GM12878 (cell line): ENCODE measurements around the gene SPRR2G. TPM values are rescaled to one million over a fixed set of nuclear protein-coding genes. Genes with fewer than 3 reads are reported as not detected.
"Not testable (repeated sequence)": the region's sequence is repeated elsewhere in the genome, so short reads cannot be mapped to it uniquely, and the experiment has no call there.

Experiments
- ATAC-seq: fragments of 200-7000 bp; cut with Tn5 transposase; 3 replicates; pipeline ENCODE4 v1.9.1; 2020; ENCODE audit warnings: mild to moderate bottlenecking, moderate library complexity
- BruUV-seq: library from RNA; stranded (reverse); fragments of 400-500 nt; replicated peaks from 2 replicates; lab custom pipeline; 2021; lab: Mats Ljungman, UMichigan
- CTCF ChIA-PET: fragments of 300-600 bp; sonication (Branson Sonifier 250); formaldehyde crosslinking; extraction: SDS; loops from one replicate; lab custom pipeline; 2021; ENCODE audit warnings: inconsistent platforms; lab: Yijun Ruan, JAX
- POLR2A ChIA-PET: fragments of 350-600 bp; formaldehyde crosslinking; extraction: SDS; loops from one replicate; lab custom pipeline; 2021; ENCODE audit warnings: inconsistent platforms; lab: Charles Lee
- RAD21 ChIA-PET: fragments of 300-600 bp; sonication (Branson Sonifier 250); formaldehyde crosslinking; loops from one replicate; lab custom pipeline; 2023; ENCODE audit warnings: antibody characterized with exemption; ENCODE audit not compliant: unreplicated experiment; lab: Charles Lee
- SMC1A ChIA-PET: fragments of 300-600 bp; sonication (Branson Sonifier 250); formaldehyde crosslinking; loops from one replicate; lab custom pipeline; 2023; ENCODE audit not compliant: unreplicated experiment, uncharacterized antibody; lab: Charles Lee
- DNase-seq: peaks from one replicate; pipeline ENCODE4 v3.0.0-alpha.2; 2011; ENCODE audit warnings: low read depth, low spot score
- FAIRE-seq: peaks from 3 replicates; lab custom pipeline; 2011; peaks lifted over from hg19 to GRCh38; lab: Jason Lieb, UNC
- H2AFZ ChIP-seq: 2 replicates; pipeline ENCODE4 v1.6.0; 2011; ENCODE audit warnings: low read depth, low read length, control low read depth; ENCODE audit not compliant: control insufficient read depth
- H3K27ac ChIP-seq: 2 replicates; pipeline ENCODE4 v1.5.1; 2011; ENCODE audit warnings: control low read depth; ENCODE audit not compliant: control insufficient read depth, insufficient read depth
- H3K27me3 ChIP-seq, 2 experiments: replicated peaks in 1 of 2; 2 replicates each; pipeline versions ENCODE4 v1.6.0 to v1.6.1; 2011; ENCODE audit warnings: low read length in 1 of 2; ENCODE audit not compliant: control insufficient read depth in 2 of 2, insufficient read depth in 2 of 2
- H3K36me3 ChIP-seq, 2 experiments: 2 replicates each; pipeline ENCODE4 v1.5.1; 2011; ENCODE audit warnings: low read length in 1 of 2; ENCODE audit not compliant: control insufficient read depth in 2 of 2, insufficient read depth in 2 of 2
- H3K4me1 ChIP-seq: 2 replicates; pipeline ENCODE4 v1.6.1; 2011; ENCODE audit warnings: mild to moderate bottlenecking, low read length, moderate library complexity, mixed read lengths; ENCODE audit not compliant: control insufficient read depth, insufficient read depth
- H3K4me2 ChIP-seq: 2 replicates; pipeline ENCODE4 v1.6.0; 2011; ENCODE audit warnings: control low read depth; ENCODE audit not compliant: control insufficient read depth, insufficient read depth
- H3K4me3 ChIP-seq: fragments of 200-600 bp; sonication (generic); 2 replicates; pipeline ENCODE4 v1.5.1; 2016
- H3K79me2 ChIP-seq: 2 replicates; pipeline ENCODE4 v1.6.0; 2011; ENCODE audit warnings: low read length; ENCODE audit not compliant: control insufficient read depth, insufficient read depth
- H3K9ac ChIP-seq: 2 replicates; pipeline ENCODE4 v1.8.0; 2011; ENCODE audit warnings: low read length, control low read depth, mixed read lengths; ENCODE audit not compliant: control insufficient read depth, insufficient read depth
- H3K9me3 ChIP-seq: replicated peaks from 3 replicates; pipeline ENCODE4 v1.5.1; 2011; ENCODE audit warnings: mild to moderate bottlenecking, low read length; ENCODE audit not compliant: control insufficient read depth, insufficient read depth
- H4K20me1 ChIP-seq: 2 replicates; pipeline ENCODE4 v1.6.0; 2011; ENCODE audit not compliant: control insufficient read depth, insufficient read depth
- ASH2L ChIP-seq: fragments of 300-600, 200-600 bp; sonication (generic); IDR thresholded peaks from 2 replicates; pipeline ENCODE4 v1.6.1; 2017; ENCODE audit warnings: low read depth, mild to moderate bottlenecking, borderline replicate concordance
- FOS ChIP-seq: IDR thresholded peaks from 3 replicates; pipeline ENCODE4 v1.6.1; 2011; ENCODE audit warnings: borderline replicate concordance; ENCODE audit not compliant: insufficient read length; ENCODE audit errors: extremely low read depth
- HDAC2 ChIP-seq: fragments of 200-600 bp; sonication (generic); IDR thresholded peaks from 2 replicates; pipeline ENCODE4 v1.6.1; 2017
- HDGF ChIP-seq: fragments of 450-650 bp; IDR thresholded peaks from 2 replicates; pipeline ENCODE4 v1.6.1; 2016; ENCODE audit warnings: antibody characterized with exemption
- POU2F2 ChIP-seq: IDR thresholded peaks from 3 replicates; pipeline ENCODE4 v1.6.1; 2011; ENCODE audit warnings: low read depth, mild to moderate bottlenecking, low read length, borderline replicate concordance
- RFX5 ChIP-seq: IDR thresholded peaks from 2 replicates; pipeline ENCODE4 v1.6.1; 2011; ENCODE audit warnings: low read depth, low read length, improper control_type of control experiment
- STAT3 ChIP-seq: IDR thresholded peaks from 2 replicates; pipeline ENCODE4 v1.6.1; 2011; ENCODE audit warnings: low read depth, low read length, improper control_type of control experiment
- TCF7 ChIP-seq: IDR thresholded peaks from 2 replicates; pipeline ENCODE4 v1.6.1; 2014; ENCODE audit warnings: antibody characterized with exemption, borderline replicate concordance
- WGBS: methylation state at CpG from one replicate; pipeline ENCODE4 v1.1.6; 2016; ENCODE audit warnings: low lambda C conversion rate; ENCODE audit not compliant: insufficient replicate concordance, insufficient coverage; ENCODE audit errors: missing lambda C conversion rate; 5-methylcytosine and 5-hydroxymethylcytosine counted together
- in situ Hi-C: fragments of 300-500 bp; cut with MboI; formaldehyde crosslinking; loops from 9 replicates; pipeline ENCODE4 v1.14.3; 2018; ENCODE audit warnings: mixed read lengths
- intact Hi-C: fragments of 100-400 bp; cut with micrococcal nuclease; formaldehyde crosslinking; loops from one replicate; pipeline ENCODE4 v1.14.2; 2022; ENCODE audit not compliant: unreplicated experiment
- polyA plus RNA-seq, 11 experiments: library from polyadenylated mRNA; depleted of rRNA in 4 of 11; unstranded in 6 of 11; stranded (reverse) in 5 of 11; fragments of >200 nt; fragmentation: Nextera tagmentation in 4 of 11; fragmentation: Illumina TruSeq in 1 of 11; extraction: Ambion mirVana in 4 of 11; extraction: Trizol in 1 of 11; gene quantifications; 1 replicate in 1 of 11; 2 replicates in 10 of 11; pipeline versions ENCODE4 v1.2.1 to v1.2.3, GENCODE V29; 2011 to 2016; ENCODE audit warnings: inconsistent platforms in 2 of 11, missing spikeins in 2 of 11, low read depth in 1 of 11
- total RNA-seq, 4 experiments: library from RNA; depleted of rRNA in 3 of 4; stranded (reverse); fragments of >200 nt in 3 of 4; fragmentation: Illumina TruSeq in 1 of 4; extraction: Trizol in 1 of 4; gene quantifications; 2 replicates each; pipeline versions ENCODE4 v1.2.1 to v1.2.3, GENCODE V29; 2013 to 2021
- TF ChIP-seq, protein P1 (sequence below): fragments of 450-650 bp; IDR thresholded peaks from 2 replicates; pipeline ENCODE4 v1.6.1; 2017; ENCODE audit warnings: mild to moderate bottlenecking, moderate library complexity

SPRR2G gene
- total and polyA plus RNA-seq, 10 of the 15 experiments (the other 5 are each of a cell fraction or from before 2014, with no cell fraction given): 0.18 TPM; not detected in 9

DNA sequence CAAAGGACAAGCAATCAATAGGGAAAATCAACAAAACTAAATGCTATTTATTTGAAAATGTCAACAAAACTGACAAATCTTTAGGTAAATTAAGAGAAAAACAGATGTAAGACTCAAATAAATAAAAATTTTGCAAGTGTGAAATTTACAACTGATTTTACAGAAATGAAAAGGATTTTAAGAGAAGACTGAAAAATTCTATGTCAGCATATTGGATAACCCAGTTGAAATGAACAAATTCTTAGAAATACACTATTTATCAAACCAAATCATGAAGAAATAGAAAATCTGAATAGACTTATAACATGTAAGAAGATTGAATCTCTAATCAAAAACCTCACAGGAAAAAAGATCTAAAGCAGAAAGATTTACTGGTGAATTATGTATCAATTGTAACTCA is 29.7 kb downstream of the SPRR2G start (continued):
- TF ChIP-seq FOS (no peak), POU2F2 (no peak), STAT3 (no peak)
- TF ChIP-seq, all 136 proteins: peak for 0

DNA sequence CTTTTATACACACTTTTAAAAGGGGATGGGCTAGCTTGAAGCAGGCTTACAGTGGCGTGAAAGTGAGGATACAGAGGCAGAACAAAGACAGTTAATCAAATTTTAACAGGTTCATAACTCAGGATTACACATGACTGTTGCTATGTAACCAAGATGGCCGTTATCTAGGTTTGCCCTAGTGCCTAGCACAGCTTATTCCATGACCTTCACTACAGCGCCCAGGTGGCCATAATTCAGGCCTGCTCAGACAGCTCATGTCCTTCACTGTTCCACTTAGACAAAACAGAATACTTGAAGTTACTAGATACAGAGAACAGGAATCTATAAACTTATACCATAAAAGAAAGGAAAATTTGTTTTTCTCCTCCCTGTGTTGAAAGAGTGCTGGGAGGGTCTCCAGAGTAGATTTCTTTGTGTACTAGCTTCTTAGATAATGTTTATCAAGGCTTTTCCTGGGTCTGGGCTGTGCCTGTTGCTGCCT is 31.2 kb downstream of the SPRR2G start:
- no peaks in the 10 kb centered on the region for H3K79me2 ChIP-seq
- ChIA-PET CTCF (interaction anchor here (0.7 to 1.1 kb wide), 3 partner anchors 20 to 158 kb away, joined by 3 read pairs; no protein-coding TSS in a partner anchor), RAD21 (interaction anchor here (1.0 kb wide), 1 partner anchor 12 kb away, joined by 3 read pairs; no protein-coding TSS in a partner anchor), SMC1A (interaction anchor here (1.0 to 1.4 kb wide), 4 partner anchors 25 to 75 kb away, joined by 3 to 4 read pairs (median 3); no protein-coding TSS in a partner anchor), POLR2A (no interaction called here)
- H3K36me3 ChIP-seq: no peaks in the 10 kb centered on the region
- H3K9me3 ChIP-seq: no peaks in the 10 kb centered on the region; the same call in 2 of the 3 replicates
- in situ Hi-C loops (no loop called here), intact Hi-C loops (no loop called here)
- TF ChIP-seq, protein P1, sequence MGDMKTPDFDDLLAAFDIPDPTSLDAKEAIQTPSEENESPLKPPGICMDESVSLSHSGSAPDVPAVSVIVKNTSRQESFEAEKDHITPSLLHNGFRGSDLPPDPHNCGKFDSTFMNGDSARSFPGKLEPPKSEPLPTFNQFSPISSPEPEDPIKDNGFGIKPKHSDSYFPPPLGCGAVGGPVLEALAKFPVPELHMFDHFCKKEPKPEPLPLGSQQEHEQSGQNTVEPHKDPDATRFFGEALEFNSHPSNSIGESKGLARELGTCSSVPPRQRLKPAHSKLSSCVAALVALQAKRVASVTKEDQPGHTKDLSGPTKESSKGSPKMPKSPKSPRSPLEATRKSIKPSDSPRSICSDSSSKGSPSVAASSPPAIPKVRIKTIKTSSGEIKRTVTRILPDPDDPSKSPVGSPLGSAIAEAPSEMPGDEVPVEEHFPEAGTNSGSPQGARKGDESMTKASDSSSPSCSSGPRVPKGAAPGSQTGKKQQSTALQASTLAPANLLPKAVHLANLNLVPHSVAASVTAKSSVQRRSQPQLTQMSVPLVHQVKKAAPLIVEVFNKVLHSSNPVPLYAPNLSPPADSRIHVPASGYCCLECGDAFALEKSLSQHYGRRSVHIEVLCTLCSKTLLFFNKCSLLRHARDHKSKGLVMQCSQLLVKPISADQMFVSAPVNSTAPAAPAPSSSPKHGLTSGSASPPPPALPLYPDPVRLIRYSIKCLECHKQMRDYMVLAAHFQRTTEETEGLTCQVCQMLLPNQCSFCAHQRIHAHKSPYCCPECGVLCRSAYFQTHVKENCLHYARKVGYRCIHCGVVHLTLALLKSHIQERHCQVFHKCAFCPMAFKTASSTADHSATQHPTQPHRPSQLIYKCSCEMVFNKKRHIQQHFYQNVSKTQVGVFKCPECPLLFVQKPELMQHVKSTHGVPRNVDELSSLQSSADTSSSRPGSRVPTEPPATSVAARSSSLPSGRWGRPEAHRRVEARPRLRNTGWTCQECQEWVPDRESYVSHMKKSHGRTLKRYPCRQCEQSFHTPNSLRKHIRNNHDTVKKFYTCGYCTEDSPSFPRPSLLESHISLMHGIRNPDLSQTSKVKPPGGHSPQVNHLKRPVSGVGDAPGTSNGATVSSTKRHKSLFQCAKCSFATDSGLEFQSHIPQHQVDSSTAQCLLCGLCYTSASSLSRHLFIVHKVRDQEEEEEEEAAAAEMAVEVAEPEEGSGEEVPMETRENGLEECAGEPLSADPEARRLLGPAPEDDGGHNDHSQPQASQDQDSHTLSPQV: no peak
- TF ChIP-seq ASH2L: no peak
- no peak for TF ChIP-seq RFX5
- no peak for TF ChIP-seq HDAC2
- no peak for TF ChIP-seq TCF7
- TF ChIP-seq HDGF: no peak
- H3K4me1 ChIP-seq: no peaks in the 10 kb centered on the region
- no TSS peak for BruUV-seq
- no peaks in the 10 kb centered on the region for H3K27me3 ChIP-seq
- ATAC-seq: no peak
- H2AFZ ChIP-seq: no peak overlapping the region
- H4K20me1 ChIP-seq: no peaks in the 10 kb centered on the region
- no peak overlapping the region for H3K4me2 ChIP-seq
- H3K9ac ChIP-seq: no peak overlapping the region
- peak; percentile 64 for FAIRE-seq
- H3K27ac ChIP-seq: no peak overlapping the region
- H3K4me3 ChIP-seq: no peak overlapping the region
- DNase-seq: no peak
- 2% methylated on average over 3 of the region's 3 CpGs for WGBS

DNA sequence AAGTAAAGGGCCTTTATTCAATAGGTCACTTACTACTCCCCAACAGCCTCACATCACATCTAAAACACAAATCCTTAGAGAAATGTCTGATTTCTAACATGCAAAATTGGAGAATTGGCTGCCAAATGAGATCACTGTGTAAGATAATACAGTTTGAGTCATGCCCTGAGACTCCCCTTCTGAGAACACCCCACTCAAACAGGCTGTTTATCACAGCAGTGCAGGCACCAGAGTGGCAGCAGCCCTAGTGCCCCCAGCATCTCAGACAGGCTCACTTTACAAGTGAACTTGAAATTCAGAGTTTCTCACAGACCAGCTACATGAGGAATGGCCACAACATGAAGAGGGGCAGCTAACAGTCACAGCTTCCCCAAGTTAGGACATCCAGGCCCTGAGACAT is 35.4 kb downstream of the SPRR2G start:
- H3K27me3 ChIP-seq, H3K4me3 ChIP-seq, H3K9me3 ChIP-seq, BruUV-seq, DNase-seq, H4K20me1 ChIP-seq, H3K4me1 ChIP-seq, ATAC-seq, H3K4me2 ChIP-seq, H2AFZ ChIP-seq, intact Hi-C loops, CTCF ChIA-PET, RAD21 ChIA-PET, in situ Hi-C loops, FAIRE-seq, H3K36me3 ChIP-seq, H3K27ac ChIP-seq, H3K79me2 ChIP-seq, H3K9ac ChIP-seq: not testable (repeated sequence)
- POLR2A ChIA-PET: interaction anchor here (0.6 to 1.1 kb wide), 2 partner anchors 14 to 447 kb away, joined by 3 read pairs; no protein-coding TSS in a partner anchor
- SMC1A ChIA-PET: interaction anchor here (1.2 kb wide), 1 partner anchor 23 kb away, joined by 3 read pairs; no protein-coding TSS in a partner anchor
